GM20431 (cell line): ENCODE results near the gene SGMS1.
"Not testable (repeated sequence)": the region's sequence is repeated elsewhere in the genome, so short reads cannot be mapped to it uniquely, and the experiment has no call there.

Source experiments
- in situ Hi-C: fragments of 300-500 bp; cut with MseI, MboI; formaldehyde crosslinking; loops from one replicate; pipeline ENCODE4 v1.15.0; 2020; ENCODE audit warnings: low sequenced_read_pairs; ENCODE audit not compliant: unreplicated experiment

Gene SGMS1

GRCh38 chr10:50295367-50295766 lies 328.4 kb downstream of the SGMS1 start:
- in situ Hi-C loops = no loop called here

- in situ Hi-C loops = no loop called here
Measured at GRCh38 chr10:50294582-50294981, 329.2 kb downstream of the SGMS1 start.

GRCh38 chr10:50293513-50294313 lies 330.0 kb downstream of the SGMS1 start:
- in situ Hi-C loops = no loop called here

GRCh38 chr10:50291261-50291850 lies 332.4 kb downstream of the SGMS1 start:
- in situ Hi-C loops = no loop called here

- in situ Hi-C loops = no loop called here
Measured at GRCh38 chr10:50289196-50289595, 334.6 kb downstream of the SGMS1 start.

- in situ Hi-C loops = no loop called here
Measured at GRCh38 chr10:50286996-50287803, 336.6 kb downstream of the SGMS1 start.

- in situ Hi-C loops = no loop called here
Measured at GRCh38 chr10:50286517-50286916, 337.2 kb downstream of the SGMS1 start.

- in situ Hi-C loops = no loop called here
Measured at GRCh38 chr10:50281967-50282522, 341.7 kb downstream of the SGMS1 start.

GRCh38 chr10:50281210-50281966 lies 342.4 kb downstream of the SGMS1 start:
- in situ Hi-C loops = no loop called here

GRCh38 chr10:50280049-50280841 lies 343.5 kb downstream of the SGMS1 start:
- in situ Hi-C loops = no loop called here

- in situ Hi-C loops = no loop called here
Measured at GRCh38 chr10:50279489-50279888, 344.3 kb downstream of the SGMS1 start.

- in situ Hi-C loops = no loop called here
Measured at GRCh38 chr10:50275650-50276235, 348.0 kb downstream of the SGMS1 start.

- in situ Hi-C loops = no loop called here
Measured at GRCh38 chr10:50272531-50272930, 351.2 kb downstream of the SGMS1 start.

GRCh38 chr10:50271564-50272250 lies 352.0 kb downstream of the SGMS1 start:
- in situ Hi-C loops = no loop called here

GRCh38 chr10:50267877-50268276 lies 355.9 kb downstream of the SGMS1 start:
- in situ Hi-C loops = not testable (repeated sequence)

- in situ Hi-C loops = not testable (repeated sequence)
Measured at GRCh38 chr10:50262625-50263024, 361.1 kb downstream of the SGMS1 start.

- in situ Hi-C loops = no loop called here
Measured at GRCh38 chr10:50260791-50261281, 362.9 kb downstream of the SGMS1 start.
